K562 (cell line): Measurements from ENCODE around the gene ATF3. TPM values are rescaled to one million over a fixed set of nuclear protein-coding genes. Genes with fewer than 3 reads are reported as not detected.
A peak's percentile ranks its signal among the peaks of the same experiment; 100 is the strongest.

Experiments
- BMI1 ChIP-seq: fragments of 150-350 bp; IDR thresholded peaks from 2 replicates; pipeline ENCODE4 v1.6.1; 2014; ENCODE audit warnings: low read length
- CAMTA2 ChIP-seq: fragments of 250-450 bp; sonication (Bioruptor Pico); conservative IDR thresholded peaks from 2 replicates; pipeline ENCODE4 v1.5.1; 2022
- CCNT2 ChIP-seq: IDR thresholded peaks from 2 replicates; pipeline ENCODE4 v1.6.1; 2011; ENCODE audit warnings: borderline replicate concordance, low read depth, mild to moderate bottlenecking, moderate library complexity, mixed read lengths, low read length; ENCODE audit not compliant: insufficient read length; ENCODE audit errors: extremely low read depth
- HMGN3 ChIP-seq: IDR thresholded peaks from 2 replicates; pipeline ENCODE4 v1.6.1; 2011; ENCODE audit warnings: borderline replicate concordance, low read depth, mild to moderate bottlenecking, mixed read lengths, low read length; ENCODE audit not compliant: insufficient read length; ENCODE audit errors: extremely low read depth
- KAT8 ChIP-seq: fragments of 450-650 bp; IDR thresholded peaks from 2 replicates; pipeline ENCODE4 v1.6.1; 2016; ENCODE audit warnings: low read depth, mild to moderate bottlenecking
- MEF2A ChIP-seq: IDR thresholded peaks from 2 replicates; pipeline ENCODE4 v1.6.1; 2011; ENCODE audit warnings: low read depth, mild to moderate bottlenecking, low read length, moderate library complexity; ENCODE audit not compliant: control insufficient read depth
- NRF1 ChIP-seq, 2 experiments: fragments of 450-650 bp; IDR thresholded peaks in 1 of 2; conservative IDR thresholded peaks in 1 of 2; 2 replicates each; pipeline ENCODE4 v1.6.1; 2014; ENCODE audit warnings: mild to moderate bottlenecking in 2 of 2
- RFX5 ChIP-seq: IDR thresholded peaks from 2 replicates; pipeline ENCODE4 v1.6.1; 2011; ENCODE audit warnings: low read depth, mild to moderate bottlenecking, improper control_type of control experiment, low read length
- TAL1 ChIP-seq: fragments of 450-650 bp; IDR thresholded peaks from 2 replicates; pipeline ENCODE4 v1.6.1; 2016; ENCODE audit warnings: mild to moderate bottlenecking
- TCF3 ChIP-seq: sonication (generic); formaldehyde crosslinking; IDR thresholded peaks from 2 replicates; pipeline ENCODE4 v1.4.0; 2020; ENCODE audit warnings: mild to moderate bottlenecking, missing genetic modification reagents
- ZNF76 ChIP-seq: fragments of 250-450 bp; sonication (Bioruptor Pico); IDR thresholded peaks from 2 replicates; pipeline ENCODE4 v1.4.0; 2020; ENCODE audit warnings: mild to moderate bottlenecking, moderate library complexity, borderline replicate concordance
- polyA plus RNA-seq, 8 experiments: library from polyadenylated mRNA; depleted of rRNA in 4 of 8; stranded (reverse) in 5 of 8; unstranded in 3 of 8; fragments of >200 nt; fragmentation: Nextera tagmentation in 2 of 8; fragmentation: Illumina TruSeq in 1 of 8; extraction: Ambion mirVana in 2 of 8; extraction: Trizol in 1 of 8; gene quantifications; 2 replicates each; pipeline versions ENCODE4 v1.2.1 to v1.2.3, GENCODE V29; 2011 to 2014; ENCODE audit warnings: inconsistent platforms in 1 of 8, missing spikeins in 1 of 8
- total RNA-seq, 7 experiments: library from RNA; depleted of rRNA in 6 of 7; stranded (reverse); fragments of >200 nt in 6 of 7; fragmentation: Illumina TruSeq in 2 of 7; extraction: Trizol in 2 of 7; gene quantifications; 2 replicates each; pipeline versions ENCODE4 v1.2.1 to v1.2.3, GENCODE V29; 2011 to 2021; ENCODE audit warnings: low replicate concordance in 1 of 7
- TF ChIP-seq, protein P1 (sequence below), 2 experiments: IDR thresholded peaks; 2 replicates each; pipeline ENCODE4 v1.6.1; 2012; ENCODE audit warnings: improper control_type of control experiment in 2 of 2, low read depth in 2 of 2, low read length in 2 of 2, borderline replicate concordance in 1 of 2
- TF ChIP-seq, protein P2 (sequence below): fragments of 450-650 bp; formaldehyde crosslinking; IDR thresholded peaks from 2 replicates; pipeline ENCODE4 v1.4.0; 2020; ENCODE audit warnings: mild to moderate bottlenecking, moderate library complexity
- TF ChIP-seq, protein P3 (sequence below): fragments of 250-450 bp; sonication (Bioruptor Pico); IDR thresholded peaks from 2 replicates; pipeline ENCODE4 v1.8.0; 2022; ENCODE audit warnings: moderate library complexity, mild to moderate bottlenecking, inconsistent platforms
- TF ChIP-seq, protein P4 (sequence below): sonication (generic); formaldehyde crosslinking; IDR thresholded peaks from 2 replicates; pipeline ENCODE4 v1.8.0; 2022; ENCODE audit warnings: mild to moderate bottlenecking, missing genetic modification reagents

The ATF3 gene
- total and polyA plus RNA-seq, 9 of the 15 experiments (the other 6 are each of a cell fraction or from before 2014, with no cell fraction given) = 3.5 to 28.2 (median 19.8) TPM

DNA sequence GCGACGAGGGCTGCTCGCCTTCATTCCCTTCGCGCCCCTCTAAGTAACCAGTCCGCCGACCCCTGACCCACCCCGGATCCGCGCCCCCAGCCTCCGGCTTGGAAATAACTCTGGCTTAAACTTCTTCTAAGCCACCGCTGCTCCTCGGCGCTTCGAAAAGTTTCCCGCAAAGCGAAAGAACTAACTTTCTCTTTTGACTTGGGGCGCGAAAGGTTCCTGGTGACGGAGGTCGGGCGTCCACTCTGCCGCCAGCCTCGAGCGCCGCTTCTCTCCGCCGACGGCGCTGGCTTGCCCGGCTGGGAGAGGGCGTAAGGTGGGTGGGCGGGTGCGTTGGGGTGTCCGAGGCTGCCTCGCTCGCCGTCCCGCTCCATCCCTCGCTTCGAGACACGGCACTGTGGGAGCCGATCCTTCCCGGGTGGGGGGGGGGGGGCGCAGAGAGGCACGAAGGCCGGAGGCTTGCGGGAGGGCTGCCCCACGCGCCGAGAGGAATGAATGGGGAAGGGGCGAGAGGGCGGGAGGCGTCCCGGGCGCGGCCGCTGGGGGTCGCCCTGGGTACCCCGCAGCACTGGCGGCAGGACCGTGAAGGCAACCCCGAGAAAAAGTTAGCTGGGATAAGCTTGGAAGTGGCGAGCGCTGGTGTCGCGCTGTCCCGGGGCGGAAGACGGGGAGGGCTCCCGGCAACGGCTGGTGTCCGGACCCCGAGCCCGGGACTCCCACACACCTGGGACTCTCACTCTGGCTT, 569 bp downstream of the ATF3 start (continued):
- TF ChIP-seq, protein P1, sequence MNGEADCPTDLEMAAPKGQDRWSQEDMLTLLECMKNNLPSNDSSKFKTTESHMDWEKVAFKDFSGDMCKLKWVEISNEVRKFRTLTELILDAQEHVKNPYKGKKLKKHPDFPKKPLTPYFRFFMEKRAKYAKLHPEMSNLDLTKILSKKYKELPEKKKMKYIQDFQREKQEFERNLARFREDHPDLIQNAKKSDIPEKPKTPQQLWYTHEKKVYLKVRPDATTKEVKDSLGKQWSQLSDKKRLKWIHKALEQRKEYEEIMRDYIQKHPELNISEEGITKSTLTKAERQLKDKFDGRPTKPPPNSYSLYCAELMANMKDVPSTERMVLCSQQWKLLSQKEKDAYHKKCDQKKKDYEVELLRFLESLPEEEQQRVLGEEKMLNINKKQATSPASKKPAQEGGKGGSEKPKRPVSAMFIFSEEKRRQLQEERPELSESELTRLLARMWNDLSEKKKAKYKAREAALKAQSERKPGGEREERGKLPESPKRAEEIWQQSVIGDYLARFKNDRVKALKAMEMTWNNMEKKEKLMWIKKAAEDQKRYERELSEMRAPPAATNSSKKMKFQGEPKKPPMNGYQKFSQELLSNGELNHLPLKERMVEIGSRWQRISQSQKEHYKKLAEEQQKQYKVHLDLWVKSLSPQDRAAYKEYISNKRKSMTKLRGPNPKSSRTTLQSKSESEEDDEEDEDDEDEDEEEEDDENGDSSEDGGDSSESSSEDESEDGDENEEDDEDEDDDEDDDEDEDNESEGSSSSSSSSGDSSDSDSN (IDR thresholded peaks at IDR 0.05; ENCODE audit: borderline replicate concordance in 1 of 2, low read depth in 2 of 2, low read length in 2 of 2) = peak in 1 of 2 experiments; percentile 78; a peak in 2 of 4 replicates
- TF ChIP-seq, protein P2, sequence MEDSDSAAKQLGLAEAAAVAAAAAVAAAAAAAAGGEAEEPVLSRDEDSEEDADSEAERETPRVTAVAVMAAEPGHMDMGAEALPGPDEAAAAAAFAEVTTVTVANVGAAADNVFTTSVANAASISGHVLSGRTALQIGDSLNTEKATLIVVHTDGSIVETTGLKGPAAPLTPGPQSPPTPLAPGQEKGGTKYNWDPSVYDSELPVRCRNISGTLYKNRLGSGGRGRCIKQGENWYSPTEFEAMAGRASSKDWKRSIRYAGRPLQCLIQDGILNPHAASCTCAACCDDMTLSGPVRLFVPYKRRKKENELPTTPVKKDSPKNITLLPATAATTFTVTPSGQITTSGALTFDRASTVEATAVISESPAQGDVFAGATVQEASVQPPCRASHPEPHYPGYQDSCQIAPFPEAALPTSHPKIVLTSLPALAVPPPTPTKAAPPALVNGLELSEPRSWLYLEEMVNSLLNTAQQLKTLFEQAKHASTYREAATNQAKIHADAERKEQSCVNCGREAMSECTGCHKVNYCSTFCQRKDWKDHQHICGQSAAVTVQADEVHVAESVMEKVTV (CRISPR knock-in tag) = 0 out of 2 replicates have a peak, but pooled peaks have one; percentile 7
- no peak for TF ChIP-seq BMI1
- no peak for TF ChIP-seq CAMTA2
- TF ChIP-seq HMGN3 = no peak
- TF ChIP-seq, protein P3, sequence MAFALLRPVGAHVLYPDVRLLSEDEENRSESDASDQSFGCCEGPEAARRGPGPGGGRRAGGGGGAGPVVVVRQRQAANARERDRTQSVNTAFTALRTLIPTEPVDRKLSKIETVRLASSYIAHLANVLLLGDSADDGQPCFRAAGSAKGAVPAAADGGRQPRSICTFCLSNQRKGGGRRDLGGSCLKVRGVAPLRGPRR = no peak
- no peak for TF ChIP-seq ZNF76 (CRISPR knock-in tag)
- no peak for TF ChIP-seq TCF3 (CRISPR knock-in tag)
- no peak for TF ChIP-seq RFX5
- TF ChIP-seq TAL1 = no peak
- no peak for TF ChIP-seq NRF1 (conservative IDR thresholded peaks at IDR 0.05 in 1 of 2, IDR thresholded peaks at IDR 0.05 in 1 of 2)
- TF ChIP-seq, protein P4, sequence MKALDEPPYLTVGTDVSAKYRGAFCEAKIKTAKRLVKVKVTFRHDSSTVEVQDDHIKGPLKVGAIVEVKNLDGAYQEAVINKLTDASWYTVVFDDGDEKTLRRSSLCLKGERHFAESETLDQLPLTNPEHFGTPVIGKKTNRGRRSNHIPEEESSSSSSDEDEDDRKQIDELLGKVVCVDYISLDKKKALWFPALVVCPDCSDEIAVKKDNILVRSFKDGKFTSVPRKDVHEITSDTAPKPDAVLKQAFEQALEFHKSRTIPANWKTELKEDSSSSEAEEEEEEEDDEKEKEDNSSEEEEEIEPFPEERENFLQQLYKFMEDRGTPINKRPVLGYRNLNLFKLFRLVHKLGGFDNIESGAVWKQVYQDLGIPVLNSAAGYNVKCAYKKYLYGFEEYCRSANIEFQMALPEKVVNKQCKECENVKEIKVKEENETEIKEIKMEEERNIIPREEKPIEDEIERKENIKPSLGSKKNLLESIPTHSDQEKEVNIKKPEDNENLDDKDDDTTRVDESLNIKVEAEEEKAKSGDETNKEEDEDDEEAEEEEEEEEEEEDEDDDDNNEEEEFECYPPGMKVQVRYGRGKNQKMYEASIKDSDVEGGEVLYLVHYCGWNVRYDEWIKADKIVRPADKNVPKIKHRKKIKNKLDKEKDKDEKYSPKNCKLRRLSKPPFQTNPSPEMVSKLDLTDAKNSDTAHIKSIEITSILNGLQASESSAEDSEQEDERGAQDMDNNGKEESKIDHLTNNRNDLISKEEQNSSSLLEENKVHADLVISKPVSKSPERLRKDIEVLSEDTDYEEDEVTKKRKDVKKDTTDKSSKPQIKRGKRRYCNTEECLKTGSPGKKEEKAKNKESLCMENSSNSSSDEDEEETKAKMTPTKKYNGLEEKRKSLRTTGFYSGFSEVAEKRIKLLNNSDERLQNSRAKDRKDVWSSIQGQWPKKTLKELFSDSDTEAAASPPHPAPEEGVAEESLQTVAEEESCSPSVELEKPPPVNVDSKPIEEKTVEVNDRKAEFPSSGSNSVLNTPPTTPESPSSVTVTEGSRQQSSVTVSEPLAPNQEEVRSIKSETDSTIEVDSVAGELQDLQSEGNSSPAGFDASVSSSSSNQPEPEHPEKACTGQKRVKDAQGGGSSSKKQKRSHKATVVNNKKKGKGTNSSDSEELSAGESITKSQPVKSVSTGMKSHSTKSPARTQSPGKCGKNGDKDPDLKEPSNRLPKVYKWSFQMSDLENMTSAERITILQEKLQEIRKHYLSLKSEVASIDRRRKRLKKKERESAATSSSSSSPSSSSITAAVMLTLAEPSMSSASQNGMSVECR (CRISPR knock-in tag) = no peak; the same call in 1 of the 2 replicates
- TF ChIP-seq CCNT2 = peak; percentile 70
- TF ChIP-seq KAT8 = no peak
- TF ChIP-seq MEF2A = no peak
